Measurements from ENCODE around the gene ACTN2.

DNA sequence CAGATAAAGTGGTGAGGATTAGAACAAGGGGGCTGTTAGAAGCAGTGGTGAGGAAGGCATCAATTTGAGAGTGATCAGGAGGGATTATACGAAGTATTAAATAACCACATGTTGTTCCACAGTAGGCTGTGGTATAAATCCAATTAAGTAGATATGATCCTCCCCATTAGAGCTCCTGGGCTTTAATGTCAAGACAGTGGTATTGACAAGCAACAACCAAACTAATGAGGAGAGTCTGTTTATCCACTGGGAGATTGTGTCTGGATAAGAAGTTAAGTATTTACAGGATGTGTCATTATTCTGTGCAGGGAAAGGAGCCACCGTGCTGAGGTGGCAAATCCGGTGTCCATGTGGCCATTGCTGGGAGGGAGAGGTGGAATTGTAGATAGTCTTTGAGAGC is 5.8 kb downstream of the ACTN2 start:
- TF ChIP-seq, protein P1, sequence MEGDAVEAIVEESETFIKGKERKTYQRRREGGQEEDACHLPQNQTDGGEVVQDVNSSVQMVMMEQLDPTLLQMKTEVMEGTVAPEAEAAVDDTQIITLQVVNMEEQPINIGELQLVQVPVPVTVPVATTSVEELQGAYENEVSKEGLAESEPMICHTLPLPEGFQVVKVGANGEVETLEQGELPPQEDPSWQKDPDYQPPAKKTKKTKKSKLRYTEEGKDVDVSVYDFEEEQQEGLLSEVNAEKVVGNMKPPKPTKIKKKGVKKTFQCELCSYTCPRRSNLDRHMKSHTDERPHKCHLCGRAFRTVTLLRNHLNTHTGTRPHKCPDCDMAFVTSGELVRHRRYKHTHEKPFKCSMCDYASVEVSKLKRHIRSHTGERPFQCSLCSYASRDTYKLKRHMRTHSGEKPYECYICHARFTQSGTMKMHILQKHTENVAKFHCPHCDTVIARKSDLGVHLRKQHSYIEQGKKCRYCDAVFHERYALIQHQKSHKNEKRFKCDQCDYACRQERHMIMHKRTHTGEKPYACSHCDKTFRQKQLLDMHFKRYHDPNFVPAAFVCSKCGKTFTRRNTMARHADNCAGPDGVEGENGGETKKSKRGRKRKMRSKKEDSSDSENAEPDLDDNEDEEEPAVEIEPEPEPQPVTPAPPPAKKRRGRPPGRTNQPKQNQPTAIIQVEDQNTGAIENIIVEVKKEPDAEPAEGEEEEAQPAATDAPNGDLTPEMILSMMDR (conservative IDR thresholded peaks at IDR 0.05; ENCODE audit: low read depth, low read length), result no peak
- TF ChIP-seq EZH2 (IDR thresholded peaks at IDR 0.05; ENCODE audit: low read length, unreplicated experiment) (no peak), EZH2phosphoT487 (IDR thresholded peaks at IDR 0.05; ENCODE audit: borderline replicate concordance, low read length) (no peak)

Data from PC-3 (cell line).